NOMO-1 treated with dmso at 0.1 percent for 144 hours (cell line): ENCODE measurements around the gene TCOF1.

ENCODE experiments used
- DNase-seq: peaks from one replicate; lab custom pipeline; 2025; ENCODE audit not compliant: unreplicated experiment; lab: John Stamatoyannopoulos, UW

TCOF1 gene

GRCh38 chr5:150389531-150390266, 32.2 kb downstream of the TCOF1 start:
- no peak for DNase-seq

- DNase-seq: no peak
Measured at GRCh38 chr5:150391064-150391834, 33.8 kb downstream of the TCOF1 start.

GRCh38 chr5:150391986-150392385, 34.5 kb downstream of the TCOF1 start:
- DNase-seq: no peak

GRCh38 chr5:150392680-150393079, 35.2 kb downstream of the TCOF1 start:
- no peak for DNase-seq

- no peak for DNase-seq
Measured at GRCh38 chr5:150393096-150393645, 35.7 kb downstream of the TCOF1 start.

GRCh38 chr5:150394131-150394530, 36.6 kb downstream of the TCOF1 start:
- DNase-seq: no peak

GRCh38 chr5:150394912-150395687, 37.6 kb downstream of the TCOF1 start:
- no peak for DNase-seq

- no peak for DNase-seq
Measured at GRCh38 chr5:150395688-150395975, 38.1 kb downstream of the TCOF1 start.

- DNase-seq: no peak
Measured at GRCh38 chr5:150396267-150396666, 38.8 kb downstream of the TCOF1 start.

GRCh38 chr5:150397146-150397781, 39.8 kb downstream of the TCOF1 start:
- no peak for DNase-seq

GRCh38 chr5:150397782-150398721, 40.6 kb downstream of the TCOF1 start:
- DNase-seq: no peak

- no peak for DNase-seq
Measured at GRCh38 chr5:150398722-150399523, 41.4 kb downstream of the TCOF1 start.

- no peak for DNase-seq
Measured at GRCh38 chr5:150399524-150400211, 42.2 kb downstream of the TCOF1 start.

GRCh38 chr5:150400316-150401075, 43.0 kb downstream of the TCOF1 start:
- no peak for DNase-seq

- DNase-seq: no peak
Measured at GRCh38 chr5:150401076-150401375, 43.5 kb downstream of the TCOF1 start.

- no peak for DNase-seq
Measured at GRCh38 chr5:150401376-150402228, 44.1 kb downstream of the TCOF1 start.

- no peak for DNase-seq
Measured at GRCh38 chr5:150402229-150402773, 44.8 kb downstream of the TCOF1 start.
